ENCODE measurements around the gene ADAM19. TPM values are rescaled to one million over a fixed set of nuclear protein-coding genes. Genes with fewer than 3 reads are reported as not detected.

The ADAM19 gene
- total RNA-seq, 2 donors from 2014 or later: 13.1 to 49.5 TPM

DNA sequence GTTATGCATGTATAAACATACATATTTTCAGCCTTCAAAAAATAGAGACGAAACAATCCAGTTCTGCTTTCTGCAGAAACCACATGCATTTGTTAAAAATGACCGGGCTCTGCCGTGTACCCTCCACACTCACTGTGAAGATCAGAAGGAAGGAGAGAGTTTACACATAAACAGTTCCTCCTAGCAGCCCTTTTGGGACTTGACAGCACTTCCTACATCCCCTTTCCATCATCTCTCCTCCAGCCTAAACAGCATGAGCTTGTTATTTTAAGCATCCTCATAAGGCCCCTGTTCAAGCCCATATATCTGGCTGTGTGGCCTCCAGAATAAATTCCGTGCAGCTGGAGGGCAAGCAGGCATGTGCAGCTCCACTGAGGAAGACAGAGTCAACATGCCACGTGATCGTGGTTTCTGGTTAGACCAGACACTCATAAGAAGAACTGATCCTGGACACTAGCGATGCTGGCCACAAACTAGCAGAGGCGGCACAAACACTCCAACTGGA lies 73.4 kb downstream of the ADAM19 start:
- H3K4me3 ChIP-seq: no peak overlapping the region
- DNase-seq (ENCODE audit: low spot score): no peak
- peaks cover 79% of the 10 kb centered on the region for H3K36me3 ChIP-seq
- H3K9me3 ChIP-seq: no peaks in the 10 kb centered on the region
- H3K27ac ChIP-seq: no peak overlapping the region
- H3K27me3 ChIP-seq: no peaks in the 10 kb centered on the region
- H3K4me1 ChIP-seq: peaks cover 0 to 9% of the 10 kb centered on the region in 2 donors
- TF ChIP-seq, protein P1, sequence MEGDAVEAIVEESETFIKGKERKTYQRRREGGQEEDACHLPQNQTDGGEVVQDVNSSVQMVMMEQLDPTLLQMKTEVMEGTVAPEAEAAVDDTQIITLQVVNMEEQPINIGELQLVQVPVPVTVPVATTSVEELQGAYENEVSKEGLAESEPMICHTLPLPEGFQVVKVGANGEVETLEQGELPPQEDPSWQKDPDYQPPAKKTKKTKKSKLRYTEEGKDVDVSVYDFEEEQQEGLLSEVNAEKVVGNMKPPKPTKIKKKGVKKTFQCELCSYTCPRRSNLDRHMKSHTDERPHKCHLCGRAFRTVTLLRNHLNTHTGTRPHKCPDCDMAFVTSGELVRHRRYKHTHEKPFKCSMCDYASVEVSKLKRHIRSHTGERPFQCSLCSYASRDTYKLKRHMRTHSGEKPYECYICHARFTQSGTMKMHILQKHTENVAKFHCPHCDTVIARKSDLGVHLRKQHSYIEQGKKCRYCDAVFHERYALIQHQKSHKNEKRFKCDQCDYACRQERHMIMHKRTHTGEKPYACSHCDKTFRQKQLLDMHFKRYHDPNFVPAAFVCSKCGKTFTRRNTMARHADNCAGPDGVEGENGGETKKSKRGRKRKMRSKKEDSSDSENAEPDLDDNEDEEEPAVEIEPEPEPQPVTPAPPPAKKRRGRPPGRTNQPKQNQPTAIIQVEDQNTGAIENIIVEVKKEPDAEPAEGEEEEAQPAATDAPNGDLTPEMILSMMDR (IDR thresholded peaks at IDR 0.05): no peak

DNA sequence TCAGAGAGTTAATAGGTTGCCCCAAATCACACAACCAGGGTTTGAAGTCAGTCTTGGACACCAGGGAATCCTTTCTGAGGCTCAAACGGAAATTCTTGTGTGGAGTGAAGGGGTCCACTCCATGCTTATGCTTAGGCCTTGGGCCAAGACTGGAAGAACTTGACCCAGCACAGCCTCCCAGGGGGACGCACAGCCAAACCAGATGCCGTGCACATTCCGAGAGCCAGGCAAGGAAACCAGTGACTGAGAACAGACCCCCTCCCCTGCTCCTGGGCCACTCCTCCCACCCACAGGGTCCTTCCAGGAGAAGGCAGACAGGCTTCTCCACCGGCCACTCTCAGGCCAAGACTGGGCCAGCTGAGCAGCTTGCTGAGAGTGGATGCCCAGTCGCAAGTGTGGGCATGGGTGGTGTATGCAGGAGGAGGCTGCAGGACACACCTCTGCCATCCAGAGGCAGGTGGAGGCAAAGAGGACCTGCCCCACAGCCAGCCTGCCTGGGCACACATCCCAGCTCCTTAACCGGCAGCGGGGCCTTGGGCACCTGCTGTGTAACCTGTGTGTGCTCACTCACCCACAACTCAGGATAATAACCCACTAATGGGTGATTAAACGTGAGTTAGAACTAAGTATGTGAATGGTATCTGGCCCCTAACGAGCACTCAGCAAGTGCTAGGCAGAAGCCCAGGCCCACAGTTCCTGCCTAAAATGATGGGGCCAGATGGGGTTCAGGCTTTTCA lies 77.5 kb downstream of the ADAM19 start:
- H3K27ac ChIP-seq: no peak overlapping the region
- DNase-seq (ENCODE audit: low spot score): no peak

DNA sequence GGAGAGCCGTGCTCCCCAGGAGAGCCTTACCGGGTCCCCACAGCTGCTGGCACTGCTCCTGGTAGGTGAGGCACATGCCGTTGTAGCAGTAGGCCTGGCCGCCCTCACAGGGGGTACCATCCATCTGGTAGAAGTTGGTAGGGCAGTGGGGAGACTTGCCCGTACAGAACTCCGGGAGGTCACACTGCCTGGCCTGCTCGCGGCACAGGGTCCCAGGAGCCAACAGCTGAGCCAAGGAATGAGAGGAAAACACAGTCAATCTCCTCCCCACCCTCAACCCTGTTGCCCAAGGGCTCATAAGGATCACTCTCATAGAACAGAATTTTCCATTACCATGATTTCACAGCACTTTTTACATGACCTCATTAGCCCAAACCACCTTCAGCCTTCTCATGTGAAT lies 78.7 kb downstream of the ADAM19 start:
- no peak overlapping the region for H3K4me3 ChIP-seq
- H3K27me3 ChIP-seq: no peaks in the 10 kb centered on the region
- H3K27ac ChIP-seq: no peak overlapping the region
- no peaks in the 10 kb centered on the region for H3K9me3 ChIP-seq
- H3K4me1 ChIP-seq: peaks cover 0 to 4% of the 10 kb centered on the region in 2 donors
- TF ChIP-seq, protein P1 (IDR thresholded peaks at IDR 0.05): no peak
- no peak for DNase-seq (ENCODE audit: low spot score)
- H3K36me3 ChIP-seq: peaks cover 67% of the 10 kb centered on the region

More for the DNA sequence above, 77.5 kb downstream of the ADAM19 start:
- TF ChIP-seq, protein P1 (IDR thresholded peaks at IDR 0.05): no peak
- Histone ChIP-seq H3K36me3 (peaks cover 67% of the 10 kb centered on the region), H3K9me3 (no peaks in the 10 kb centered on the region), H3K4me3 (no peak overlapping the region), H3K4me1 (peaks cover 0 to 4% of the 10 kb centered on the region in 2 donors), H3K27me3 (no peaks in the 10 kb centered on the region)

DNA sequence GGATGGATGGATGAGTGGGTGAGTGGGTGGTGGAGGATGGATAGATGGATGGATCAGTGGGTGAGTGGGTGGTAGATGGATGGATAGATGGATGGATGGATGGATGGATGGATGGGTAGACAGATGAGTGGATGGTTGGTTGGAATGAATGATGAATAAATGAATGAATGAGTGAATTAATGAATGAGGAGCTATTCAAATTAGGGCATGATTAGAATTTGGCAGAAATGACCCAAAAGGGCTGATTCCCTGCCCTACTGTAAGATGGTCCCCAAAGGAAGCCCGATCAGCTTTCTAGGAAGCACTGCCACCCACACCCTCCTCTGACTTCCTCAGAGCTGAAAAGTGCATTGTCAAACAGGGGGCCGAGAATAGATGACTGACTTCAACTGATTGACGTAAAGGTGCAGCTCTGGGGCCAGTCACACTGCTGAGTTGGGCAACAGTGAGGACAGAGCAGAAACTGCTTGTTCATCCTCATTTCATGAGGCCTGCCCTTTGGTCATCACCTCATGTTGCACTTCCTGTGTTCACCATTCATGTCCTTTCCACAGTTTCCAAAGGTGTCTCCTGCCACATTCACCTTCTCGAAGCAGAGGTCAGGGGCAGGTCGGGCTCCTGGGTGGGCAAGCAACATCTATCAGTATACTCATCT lies 81.3 kb downstream of the ADAM19 start:
- Histone ChIP-seq H3K4me3 (no peak overlapping the region), H3K9me3 (no peaks in the 10 kb centered on the region), H3K4me1 (peaks cover 0 to 4% of the 10 kb centered on the region in 2 donors), H3K27me3 (no peaks in the 10 kb centered on the region), H3K36me3 (peaks cover 70% of the 10 kb centered on the region), H3K27ac (no peak overlapping the region)
- TF ChIP-seq, protein P1 (IDR thresholded peaks at IDR 0.05): no peak
- no peak for DNase-seq (ENCODE audit: low spot score)

DNA sequence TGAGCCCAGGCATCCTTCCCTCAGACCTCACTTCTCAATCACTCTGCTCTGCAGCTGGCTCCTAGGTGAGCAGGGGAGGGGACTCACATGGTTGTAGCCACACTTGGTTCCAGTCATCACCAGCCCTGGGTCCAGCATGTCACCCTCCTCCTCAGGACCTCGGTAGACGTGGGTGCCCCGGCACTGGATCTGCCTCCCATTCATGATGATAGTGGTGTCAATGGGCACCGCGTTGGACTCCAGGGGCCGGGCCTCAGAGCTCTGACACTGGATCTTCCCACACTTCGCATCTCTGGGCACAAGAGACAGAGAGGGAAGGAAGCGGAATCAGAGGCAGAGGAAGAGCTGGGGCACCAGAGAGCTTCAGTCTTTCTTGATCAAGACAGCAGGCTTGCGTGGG lies 82.7 kb downstream of the ADAM19 start:
- Histone ChIP-seq H3K27me3 (no peaks in the 10 kb centered on the region), H3K9me3 (no peaks in the 10 kb centered on the region), H3K27ac (no peak overlapping the region), H3K36me3 (peaks cover 84% of the 10 kb centered on the region), H3K4me3 (no peak overlapping the region), H3K4me1 (peaks cover 0 to under 1% of the 10 kb centered on the region in 2 donors)
- TF ChIP-seq, protein P1 (IDR thresholded peaks at IDR 0.05): no peak
- no peak for DNase-seq (ENCODE audit: low spot score)
